Measurements from ENCODE around the gene CFDP1. TPM values are rescaled to one million over a fixed set of nuclear protein-coding genes. Genes with fewer than 3 reads are reported as not detected.

CFDP1 gene
- total and polyA plus RNA-seq, 2 donors (not counting 1 experiment from before 2014, with no cell fraction given) = 47.9 to 80.0 TPM

GRCh38 chr16:75455677-75456076 lies 22.4 kb upstream of the CFDP1 start:
- no peak overlapping the region for H3K27ac ChIP-seq (ENCODE audit: insufficient read depth, low read length)
- H3K9ac ChIP-seq (ENCODE audit: insufficient read depth, low read length) = no peak overlapping the region
- H3K4me3 ChIP-seq (replicated peaks in 1 of 4; ENCODE audit: control extremely low read depth in 1 of 4, insufficient read depth in 1 of 4, low read depth in 3 of 4, low read length in 4 of 4) = no peak overlapping the region
- H3K9me3 ChIP-seq (ENCODE audit: control insufficient read depth, insufficient read depth, low read depth, low read length) = no peaks in the 10 kb centered on the region
- TF ChIP-seq EZH2 (IDR thresholded peaks at IDR 0.05; ENCODE audit: low read length, missing control alignments) (no peak), CTCF (conservative IDR thresholded peaks at IDR 0.05 in 1 of 2, IDR thresholded peaks at IDR 0.05 in 1 of 2; ENCODE audit: low read depth in 1 of 2, low read length in 2 of 2) (no peak)
- H4K20me1 ChIP-seq (ENCODE audit: control insufficient read depth, extremely low read depth, insufficient read depth, low read length) = no peaks in the 10 kb centered on the region
- no peaks in the 10 kb centered on the region for H3K36me3 ChIP-seq (ENCODE audit: control insufficient read depth, insufficient read depth, low read length)
- no peaks in the 10 kb centered on the region for H3K4me1 ChIP-seq (ENCODE audit: control insufficient read depth, extremely low read depth, insufficient read depth, low read length)
- H3K4me2 ChIP-seq (ENCODE audit: extremely low read depth, insufficient read depth, low read length) = no peak overlapping the region
- H3K79me2 ChIP-seq (ENCODE audit: control insufficient read depth, insufficient read depth, low read length) = peaks cover 30% of the 10 kb centered on the region
- no peaks in the 10 kb centered on the region for H3K27me3 ChIP-seq (ENCODE audit: control insufficient read depth, insufficient read depth, low read length)
- no peak overlapping the region for H2AFZ ChIP-seq (ENCODE audit: low read length)
- no peak for DNase-seq (ENCODE audit: low read depth in 2 of 2)

- H3K27me3 ChIP-seq (ENCODE audit: control insufficient read depth, insufficient read depth, low read length) = no peaks in the 10 kb centered on the region
- no peak for TF ChIP-seq CTCF (conservative IDR thresholded peaks at IDR 0.05 in 1 of 2, IDR thresholded peaks at IDR 0.05 in 1 of 2; ENCODE audit: low read depth in 1 of 2, low read length in 2 of 2)
- TF ChIP-seq EZH2 (IDR thresholded peaks at IDR 0.05; ENCODE audit: low read length, missing control alignments) = no peak
- H3K4me3 ChIP-seq (replicated peaks in 1 of 4; ENCODE audit: control extremely low read depth in 1 of 4, insufficient read depth in 1 of 4, low read depth in 3 of 4, low read length in 4 of 4) = no peak overlapping the region
- no peak overlapping the region for H2AFZ ChIP-seq (ENCODE audit: low read length)
- no peaks in the 10 kb centered on the region for H4K20me1 ChIP-seq (ENCODE audit: control insufficient read depth, extremely low read depth, insufficient read depth, low read length)
- H3K79me2 ChIP-seq (ENCODE audit: control insufficient read depth, insufficient read depth, low read length) = peaks cover 15% of the 10 kb centered on the region
- no peak overlapping the region for H3K27ac ChIP-seq (ENCODE audit: insufficient read depth, low read length)
- H3K9ac ChIP-seq (ENCODE audit: insufficient read depth, low read length) = no peak overlapping the region
- no peak for DNase-seq (ENCODE audit: low read depth in 2 of 2)
- H3K4me2 ChIP-seq (ENCODE audit: extremely low read depth, insufficient read depth, low read length) = no peak overlapping the region
- no peaks in the 10 kb centered on the region for H3K9me3 ChIP-seq (ENCODE audit: control insufficient read depth, insufficient read depth, low read depth, low read length)
- no peaks in the 10 kb centered on the region for H3K4me1 ChIP-seq (ENCODE audit: control insufficient read depth, extremely low read depth, insufficient read depth, low read length)
- H3K36me3 ChIP-seq (ENCODE audit: control insufficient read depth, insufficient read depth, low read length) = no peaks in the 10 kb centered on the region
Observed at GRCh38 chr16:75452464-75453190, 19.3 kb upstream of the CFDP1 start.

- Histone ChIP-seq H3K27me3 (ENCODE audit: control insufficient read depth, insufficient read depth, low read length) (no peaks in the 10 kb centered on the region), H3K9ac (ENCODE audit: insufficient read depth, low read length) (no peak overlapping the region)
Observed at GRCh38 chr16:75446416-75446815, 13.1 kb upstream of the CFDP1 start.

More at GRCh38 chr16:75446416-75446815, 13.1 kb upstream of the CFDP1 start:
- no peaks in the 10 kb centered on the region for H4K20me1 ChIP-seq (ENCODE audit: control insufficient read depth, extremely low read depth, insufficient read depth, low read length)
- no peak for DNase-seq (ENCODE audit: low read depth in 2 of 2)
- no peaks in the 10 kb centered on the region for H3K79me2 ChIP-seq (ENCODE audit: control insufficient read depth, insufficient read depth, low read length)
- no peaks in the 10 kb centered on the region for H3K36me3 ChIP-seq (ENCODE audit: control insufficient read depth, insufficient read depth, low read length)
- H3K27ac ChIP-seq (ENCODE audit: insufficient read depth, low read length) = no peak overlapping the region
- TF ChIP-seq CTCF (conservative IDR thresholded peaks at IDR 0.05 in 1 of 2, IDR thresholded peaks at IDR 0.05 in 1 of 2; ENCODE audit: low read depth in 1 of 2, low read length in 2 of 2) (no peak), EZH2 (IDR thresholded peaks at IDR 0.05; ENCODE audit: low read length, missing control alignments) (no peak)
- H3K9me3 ChIP-seq (ENCODE audit: control insufficient read depth, insufficient read depth, low read depth, low read length) = no peaks in the 10 kb centered on the region
- H3K4me3 ChIP-seq (replicated peaks in 1 of 4; ENCODE audit: control extremely low read depth in 1 of 4, insufficient read depth in 1 of 4, low read depth in 3 of 4, low read length in 4 of 4) = no peak overlapping the region
- no peaks in the 10 kb centered on the region for H3K4me1 ChIP-seq (ENCODE audit: control insufficient read depth, extremely low read depth, insufficient read depth, low read length)
- H3K4me2 ChIP-seq (ENCODE audit: extremely low read depth, insufficient read depth, low read length) = no peak overlapping the region
- H2AFZ ChIP-seq (ENCODE audit: low read length) = no peak overlapping the region

Data from fibroblast of lung (primary cell).